ENCODE measurements around the gene PLAAT3. TPM values are rescaled to one million over a fixed set of nuclear protein-coding genes. Genes with fewer than 3 reads are reported as not detected.
"Not testable (repeated sequence)": the region's sequence is repeated elsewhere in the genome, so short reads cannot be mapped to it uniquely, and the experiment has no call there.

The PLAAT3 gene
- total RNA-seq, 1 experiment from 2014 or later: 13.6 TPM

DNA sequence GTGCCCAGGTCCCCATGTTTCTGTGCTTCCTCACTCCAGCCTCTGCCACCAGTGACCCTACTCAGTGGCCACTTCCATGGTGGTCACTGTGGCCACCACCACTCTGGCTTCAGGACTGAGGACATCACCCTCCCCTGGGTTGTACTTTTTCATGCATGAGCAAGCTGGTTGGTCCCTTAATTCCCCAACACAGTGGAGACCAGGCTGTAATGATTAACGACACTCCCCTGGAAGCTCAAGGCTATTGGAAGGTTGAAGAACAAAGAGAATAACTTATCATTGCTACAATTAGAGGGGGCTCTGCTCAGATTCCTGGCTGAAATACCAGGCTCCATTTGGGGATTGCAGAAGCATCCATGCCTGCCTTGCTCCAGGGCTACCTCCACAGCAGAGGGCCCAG, 67.2 kb downstream of the PLAAT3 start:
- no peak for DNase-seq (ENCODE audit: extremely low read depth, low read depth)

GRCh38 chr11:63543711-63544110, 70.5 kb downstream of the PLAAT3 start:
- no peak for DNase-seq (ENCODE audit: extremely low read depth, low read depth)

DNA sequence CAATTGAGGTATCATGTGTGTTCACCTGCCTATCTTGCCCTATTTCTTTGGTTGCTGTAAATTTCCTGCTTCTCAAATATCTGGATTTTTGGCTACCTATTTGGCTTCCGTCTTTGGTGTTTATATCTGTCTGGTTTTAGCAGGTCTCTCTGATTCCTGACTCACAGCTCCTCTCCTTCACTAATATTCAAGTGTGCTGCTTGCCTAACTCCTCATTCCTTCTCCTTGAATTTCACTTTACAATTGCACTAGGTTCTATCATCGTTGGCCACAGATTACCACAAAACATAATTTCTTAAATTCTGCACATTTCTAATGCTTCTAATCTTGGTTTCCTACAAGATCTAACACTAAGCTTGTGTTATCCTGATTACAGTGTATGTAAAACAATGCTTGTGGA, 71.7 kb downstream of the PLAAT3 start:
- DNase-seq (ENCODE audit: extremely low read depth, low read depth): not testable (repeated sequence)

DNA sequence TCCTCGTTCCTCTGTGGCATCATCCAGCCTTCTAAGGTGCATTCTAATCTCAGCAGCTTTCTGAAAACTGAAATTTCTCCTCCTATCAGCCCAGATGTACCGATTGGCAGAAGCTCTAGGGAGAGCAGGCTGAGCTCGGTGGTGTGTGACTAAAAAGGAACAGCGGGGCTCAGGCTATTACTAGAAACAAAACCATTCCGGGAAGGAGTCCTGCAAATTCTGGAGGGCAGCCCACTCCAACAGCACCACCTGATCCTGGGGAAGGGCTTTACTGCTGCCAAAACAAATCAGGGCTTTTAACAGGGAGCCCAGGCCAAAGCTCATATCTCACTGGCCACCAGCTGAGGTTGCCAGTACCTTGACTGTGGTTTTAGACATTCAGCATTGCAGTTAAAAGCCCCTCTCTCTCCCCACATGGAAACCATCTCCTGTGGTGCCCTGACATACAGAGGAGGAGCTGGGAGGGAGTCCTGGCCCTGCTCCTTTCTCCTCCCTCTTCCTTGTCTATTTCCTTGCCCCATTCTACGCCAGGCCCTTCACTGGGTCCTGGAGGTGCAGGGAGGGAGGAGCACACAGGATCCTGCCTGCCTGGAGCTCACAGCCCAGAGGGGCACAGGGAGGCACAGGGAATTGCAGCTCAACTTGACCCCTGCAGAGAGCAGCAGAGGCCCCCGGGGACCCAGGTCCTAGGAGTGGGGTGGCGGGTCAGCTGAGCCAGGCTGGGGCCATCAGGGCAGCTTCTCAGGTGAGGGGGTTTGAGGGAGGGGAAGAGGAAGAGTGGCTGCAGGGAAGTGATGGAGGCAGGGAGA, 76.7 kb downstream of the PLAAT3 start:
- DNase-seq (ENCODE audit: extremely low read depth, low read depth): no peak

GRCh38 chr11:63536669-63537292, 77.5 kb downstream of the PLAAT3 start, which contains the start of gene PLAAT4:
TSS of gene PLAAT4 (plus strand) at chr11:63536808. CDS start at chr11:63536869, 61 bp downstream.
- DNase-seq (ENCODE audit: extremely low read depth, low read depth): no peak

DNA sequence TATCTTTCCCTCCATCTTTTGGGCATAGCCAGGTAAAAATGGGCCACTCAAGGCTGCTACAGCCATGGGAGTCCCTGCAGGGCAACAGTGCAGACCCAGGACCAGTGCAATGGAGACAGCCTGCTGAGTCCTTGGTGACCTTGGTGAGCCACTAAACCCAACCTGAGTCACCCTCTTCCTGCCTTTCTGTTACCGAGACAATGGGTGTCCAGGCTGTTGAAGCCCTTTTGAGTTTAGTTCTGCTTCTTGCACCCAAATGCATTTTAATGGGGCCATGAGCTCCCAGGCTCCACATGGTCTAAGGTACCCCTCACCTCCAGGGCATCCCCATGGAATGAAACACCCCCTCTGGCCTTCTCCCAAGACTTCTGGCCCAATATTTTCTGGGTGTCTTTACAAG, 78.5 kb downstream of the PLAAT3 start:
- no peak for DNase-seq (ENCODE audit: extremely low read depth, low read depth)

- no peak for DNase-seq (ENCODE audit: extremely low read depth, low read depth)
These were observed 79.3 kb downstream of the PLAAT3 start for GRCh38 chr11:63534895-63535461.

- DNase-seq (ENCODE audit: extremely low read depth, low read depth): no peak
These were observed 80.2 kb downstream of the PLAAT3 start for GRCh38 chr11:63534076-63534475.

GRCh38 chr11:63532799-63533475, 81.3 kb downstream of the PLAAT3 start:
- no peak for DNase-seq (ENCODE audit: extremely low read depth, low read depth)

DNA sequence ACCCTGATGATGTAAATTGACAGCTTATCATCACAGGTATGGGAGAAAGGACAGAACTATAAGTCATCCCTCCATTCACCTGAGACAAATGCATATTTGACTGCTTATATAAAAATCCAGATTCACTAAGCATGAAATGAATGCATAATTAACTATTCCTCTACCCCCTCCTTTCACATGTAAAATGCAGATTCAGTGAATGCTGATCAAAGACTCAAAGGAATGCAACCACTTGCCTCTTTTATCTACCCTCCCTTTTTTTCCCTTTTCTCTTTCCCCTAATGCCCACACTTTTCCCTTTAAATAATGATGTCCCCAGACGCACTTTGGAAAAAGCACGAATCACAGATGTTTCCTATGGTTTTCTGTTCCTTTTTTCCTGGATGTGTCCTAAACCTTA, 82.1 kb downstream of the PLAAT3 start:
- no peak for DNase-seq (ENCODE audit: extremely low read depth, low read depth)

DNA sequence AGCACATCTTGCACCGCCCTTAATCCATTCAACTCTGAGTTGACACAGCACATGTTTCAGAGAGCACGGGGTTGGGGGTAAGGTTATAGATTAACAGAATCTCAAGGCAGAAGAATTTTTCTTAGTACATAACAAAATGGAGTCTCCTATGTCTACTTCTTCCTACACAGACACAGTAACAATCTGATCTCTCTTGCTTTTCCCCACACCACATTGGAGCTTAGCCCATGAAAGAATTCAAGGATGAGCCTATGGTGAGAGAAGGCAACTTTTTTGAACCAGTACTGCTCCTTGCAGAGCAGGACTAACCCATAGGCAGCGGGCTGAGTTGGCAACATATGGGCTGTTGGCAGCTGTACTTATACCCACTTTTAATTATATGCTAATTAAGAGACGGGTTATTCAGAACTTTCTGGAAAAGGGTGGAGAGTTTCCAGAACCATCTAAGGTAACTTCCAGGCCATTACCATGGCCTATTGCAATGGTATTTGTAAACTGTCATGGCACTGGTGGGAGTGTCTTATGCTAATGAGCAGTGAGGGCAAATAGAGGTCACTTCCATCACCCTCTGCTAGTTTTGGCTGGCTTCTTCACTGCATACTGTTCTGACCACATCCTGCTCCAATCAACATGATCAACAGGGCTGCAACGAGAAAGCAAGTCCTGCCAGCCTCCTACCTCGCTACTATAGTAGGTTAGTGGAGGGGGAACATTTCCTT, 83.0 kb downstream of the PLAAT3 start:
- DNase-seq (ENCODE audit: extremely low read depth, low read depth): not testable (repeated sequence)

DNA sequence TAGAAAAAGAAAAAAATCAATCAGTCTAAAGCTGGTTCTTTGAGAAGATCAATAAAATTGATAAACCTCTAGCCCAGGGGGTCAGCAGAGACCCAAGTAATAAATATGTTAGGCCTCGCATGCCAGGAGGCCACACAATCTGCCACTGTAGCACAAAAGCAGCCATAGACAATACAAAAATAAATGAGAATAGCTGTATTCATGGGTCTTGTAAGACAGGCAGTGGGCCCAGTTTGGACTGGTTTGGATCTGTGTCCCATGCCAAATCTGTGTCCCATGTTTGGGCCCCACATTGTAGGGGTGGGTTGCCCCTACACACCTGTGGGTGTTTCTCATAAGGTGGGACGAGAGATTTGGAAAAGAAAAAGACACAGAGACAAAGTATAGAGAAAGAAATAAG, 84.2 kb downstream of the PLAAT3 start:
- DNase-seq (ENCODE audit: extremely low read depth, low read depth): no peak

GRCh38 chr11:63529373-63529772, 84.9 kb downstream of the PLAAT3 start:
- DNase-seq (ENCODE audit: extremely low read depth, low read depth): not testable (repeated sequence)

GRCh38 chr11:63528729-63529278, 85.4 kb downstream of the PLAAT3 start:
- not testable (repeated sequence) for DNase-seq (ENCODE audit: extremely low read depth, low read depth)

- DNase-seq (ENCODE audit: extremely low read depth, low read depth): not testable (repeated sequence)
These were observed 86.1 kb downstream of the PLAAT3 start for GRCh38 chr11:63528156-63528555.

GRCh38 chr11:63527667-63528066, 86.6 kb downstream of the PLAAT3 start:
- DNase-seq (ENCODE audit: extremely low read depth, low read depth): no peak

All from NCI-H460 (cell line).